GM19455 (cell line): ENCODE results near the gene VSX1.

Source experiments
- ATAC-seq: cut with Tn5 transposase; IDR thresholded peaks from one replicate; pipeline ENCODE4 v1.9.1; 2021; ENCODE audit not compliant: unreplicated experiment

Gene VSX1

DNA sequence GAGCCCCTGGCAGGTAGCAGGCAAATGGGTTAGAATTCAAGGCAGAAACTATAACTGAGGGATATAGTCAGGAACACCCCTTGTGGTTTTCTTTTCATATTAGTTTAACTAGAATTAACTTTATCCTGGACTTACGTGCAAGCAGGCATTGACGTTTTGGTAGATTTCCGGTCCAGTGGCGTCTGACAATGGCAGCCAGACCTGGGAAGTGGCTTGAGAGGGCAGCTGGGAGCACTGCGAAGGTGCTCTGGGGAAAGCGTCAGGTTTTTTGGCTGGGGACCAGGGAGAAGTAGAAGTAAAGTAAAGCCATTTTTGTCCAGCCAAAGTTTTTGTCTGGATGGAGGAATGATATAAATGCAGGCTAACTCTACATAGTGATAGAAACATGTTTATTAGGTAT is 15.6 kb downstream of the VSX1 start:
- ATAC-seq: no peak

- ATAC-seq: peak; percentile 70
Measured at GRCh38 chr20:25065625-25066338, 16.2 kb downstream of the VSX1 start.

GRCh38 chr20:25065072-25065624 is 16.8 kb downstream of the VSX1 start:
- no peak for ATAC-seq

- no peak for ATAC-seq
Measured at GRCh38 chr20:25064561-25065071, 17.3 kb downstream of the VSX1 start.

- ATAC-seq: no peak
Measured at GRCh38 chr20:25063981-25064380, 18.0 kb downstream of the VSX1 start.

GRCh38 chr20:25063546-25063945 is 18.4 kb downstream of the VSX1 start:
- ATAC-seq: no peak

GRCh38 chr20:25062841-25063240 is 19.1 kb downstream of the VSX1 start:
- no peak for ATAC-seq

- no peak for ATAC-seq
Measured at GRCh38 chr20:25061821-25062530, 20.0 kb downstream of the VSX1 start.

DNA sequence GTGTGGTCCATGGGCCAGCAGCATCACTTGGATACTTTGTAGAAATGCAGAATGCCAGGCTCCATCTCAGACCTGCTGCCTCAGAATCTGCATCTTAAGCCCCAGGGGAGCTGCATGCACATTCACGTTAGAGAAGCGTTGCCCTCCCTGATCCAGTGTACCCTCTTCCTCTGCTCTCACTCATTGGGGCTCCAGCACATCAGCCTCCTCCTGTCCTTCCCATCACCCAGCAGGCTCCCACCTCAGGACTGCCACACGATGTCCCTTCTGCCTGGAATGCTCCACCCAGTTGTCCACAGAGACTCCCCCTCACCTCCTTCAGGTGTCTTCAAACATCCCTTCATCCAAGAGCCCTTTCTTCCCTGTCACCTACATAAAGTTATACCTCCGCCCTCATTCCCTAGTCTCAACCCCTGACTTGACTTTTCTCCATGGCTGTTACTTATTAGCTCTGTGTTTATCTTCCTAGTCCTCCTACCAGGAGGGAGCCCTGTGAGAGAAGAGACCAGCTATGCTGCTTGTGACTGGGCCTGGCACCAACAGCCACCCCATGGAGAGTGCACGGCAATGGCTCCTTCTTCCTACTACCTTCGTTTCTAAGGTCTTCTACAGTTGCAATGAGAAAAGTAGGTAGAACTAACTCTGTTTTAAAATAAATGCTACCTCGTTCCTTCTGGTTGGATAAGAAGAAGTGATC is 20.7 kb downstream of the VSX1 start:
- no peak for ATAC-seq

GRCh38 chr20:25059866-25060465 is 22.0 kb downstream of the VSX1 start:
- ATAC-seq: no peak

DNA sequence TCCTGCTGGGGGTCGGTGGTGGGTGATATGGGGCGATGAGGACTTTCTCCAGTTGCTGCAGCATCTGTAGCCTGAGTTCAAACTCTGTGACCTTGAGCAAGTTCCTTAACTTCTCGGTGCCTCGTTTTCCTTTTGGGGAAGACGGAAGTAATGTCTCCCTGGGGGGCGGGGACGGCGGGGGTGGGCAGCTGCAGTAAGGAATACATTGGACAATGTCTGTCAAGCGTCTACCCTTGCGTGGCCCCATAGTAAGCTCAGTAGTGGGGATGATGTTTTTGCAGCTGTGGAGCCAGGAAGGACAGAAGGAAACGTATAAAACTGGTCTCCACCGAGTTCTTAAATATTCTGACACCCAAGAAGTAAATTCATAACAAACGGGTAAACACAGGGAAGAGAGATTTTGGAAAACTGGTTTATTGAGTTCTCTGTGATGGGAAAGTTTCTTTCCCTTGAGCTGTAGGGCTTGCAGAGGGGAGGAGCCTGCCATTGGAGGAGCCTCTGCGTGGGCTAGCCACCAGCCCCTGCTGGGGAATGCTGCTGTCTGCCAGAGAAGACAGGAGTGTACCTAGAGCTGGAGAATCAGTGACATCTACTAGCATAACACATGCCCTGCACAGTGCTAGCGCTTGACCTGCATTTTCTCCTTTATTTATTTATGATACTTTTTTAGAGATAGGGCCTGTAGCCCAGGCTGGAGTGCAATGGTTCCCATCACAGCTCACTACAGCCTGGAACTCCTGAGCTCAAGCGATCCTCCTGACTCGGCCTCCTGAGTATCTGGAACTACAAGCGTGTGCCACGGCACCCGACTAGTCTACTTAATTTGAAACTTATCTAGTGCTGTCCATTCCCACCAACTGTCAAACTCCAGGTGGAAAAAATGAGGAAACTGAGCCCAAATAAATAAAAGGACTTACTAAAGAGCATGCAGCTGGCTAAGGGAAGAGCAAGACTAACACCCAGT is 22.8 kb downstream of the VSX1 start:
- ATAC-seq: no peak

DNA sequence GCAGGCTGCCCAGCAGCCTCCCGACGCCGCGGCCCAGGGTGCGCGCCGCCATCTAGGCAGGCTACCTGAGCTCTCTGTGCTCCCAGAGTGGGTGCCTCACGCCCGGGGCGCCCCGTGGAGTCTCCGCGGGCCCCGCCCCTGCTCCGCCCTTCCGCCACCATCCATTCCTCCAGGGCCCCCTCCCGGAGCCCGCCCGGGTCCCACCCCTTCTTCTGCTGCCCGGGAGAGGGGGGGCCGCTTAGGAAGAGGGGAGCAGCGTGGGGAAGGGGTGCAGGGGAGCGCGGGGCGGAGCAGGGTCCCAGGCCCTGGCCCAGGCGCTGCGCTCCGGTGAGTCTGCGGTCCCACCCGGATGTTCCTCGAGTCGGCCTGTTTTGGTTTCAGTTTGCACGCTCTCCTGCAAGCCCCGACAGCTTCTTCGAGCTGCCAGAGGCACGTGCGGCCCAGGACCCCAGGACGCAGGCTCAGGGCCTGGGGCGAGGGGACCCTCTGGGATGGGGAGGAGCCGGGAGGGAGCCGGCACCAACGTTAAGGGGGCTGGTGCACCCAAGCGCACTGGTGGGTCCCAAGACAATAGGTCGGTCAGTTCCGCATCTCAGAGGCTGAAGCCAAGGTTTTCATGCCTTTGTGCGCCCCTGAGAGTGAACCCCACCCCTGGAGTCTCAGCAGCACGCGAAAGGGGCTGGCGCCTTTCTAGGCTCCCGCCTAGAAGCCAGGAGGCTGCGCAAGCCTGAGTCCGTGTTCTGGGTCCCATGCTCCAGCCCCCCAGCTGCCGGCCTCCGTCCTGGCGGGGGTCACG is 23.7 kb downstream of the VSX1 start, which contains the start of gene ACSS1:
Gene ACSS1 (minus strand): TSS at position 89 of the 796 bp plus-strand sequence. CDS start 37 bp downstream, at position 52.
- peak; percentile 69 for ATAC-seq

- peak; percentile 40 for ATAC-seq
Measured at GRCh38 chr20:25057234-25058050, 24.5 kb downstream of the VSX1 start.

GRCh38 chr20:25056690-25057233 is 25.2 kb downstream of the VSX1 start:
- peak; percentile 34 for ATAC-seq

DNA sequence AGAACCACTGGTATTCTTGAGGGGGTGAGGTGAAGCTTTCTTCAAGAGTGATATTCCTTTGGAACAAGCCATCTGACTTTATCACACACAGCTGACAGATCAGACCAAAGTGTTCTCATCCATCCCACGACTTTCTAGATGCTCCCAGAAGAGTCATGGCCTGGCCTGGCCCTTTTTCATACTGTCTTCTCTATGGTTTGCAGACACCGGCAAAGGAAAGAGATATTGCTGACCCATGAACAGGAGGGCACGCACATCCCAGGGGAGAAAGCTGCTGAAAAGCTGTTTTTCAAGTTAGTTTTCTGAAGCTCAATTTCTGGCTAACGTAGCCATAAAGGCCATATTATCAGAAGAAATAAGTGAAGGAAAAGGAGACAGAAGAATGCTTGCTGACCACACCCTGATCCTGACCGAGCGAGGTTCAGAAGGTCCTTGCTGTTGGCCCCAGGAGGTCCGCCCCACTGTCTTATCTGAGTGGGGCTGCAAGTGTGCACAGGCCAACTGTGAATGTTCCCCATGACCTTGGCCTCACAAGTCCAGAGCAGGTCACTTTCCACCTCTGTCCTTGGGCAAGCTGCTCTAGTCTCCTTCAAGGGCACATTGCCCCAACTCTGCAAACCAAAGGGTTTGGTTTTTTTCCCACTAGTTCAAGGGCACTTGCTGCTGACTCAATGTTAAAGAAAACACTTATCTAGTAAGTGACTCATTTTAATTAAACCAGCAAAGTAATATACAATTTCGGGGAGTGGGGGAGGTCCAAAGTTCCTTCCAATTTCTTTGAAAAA is 26.0 kb downstream of the VSX1 start:
- ATAC-seq: no peak

GRCh38 chr20:25054995-25055629 is 26.8 kb downstream of the VSX1 start:
- no peak for ATAC-seq
